Kidney epithelial cell (primary cell): ENCODE data around the gene ZNF697. TPM values are rescaled to one million over a fixed set of nuclear protein-coding genes. Genes with fewer than 3 reads are reported as not detected.

Experiments
- DNase-seq: peaks from one replicate; pipeline ENCODE4 v3.0.0-alpha.2; 2010; ENCODE audit warnings: low read depth
- H3K27me3 ChIP-seq: 2 replicates; pipeline ENCODE4 v1.6.0; 2011; ENCODE audit warnings: low read length; ENCODE audit not compliant: control insufficient read depth, insufficient read depth
- H3K36me3 ChIP-seq: 2 replicates; pipeline ENCODE4 v1.5.1; 2011; ENCODE audit warnings: low read length; ENCODE audit not compliant: control insufficient read depth, insufficient read depth
- H3K4me3 ChIP-seq: 2 replicates; pipeline ENCODE4 v1.5.1; 2011; ENCODE audit warnings: low read depth, mild to moderate bottlenecking, control low read depth, low read length
- CTCF ChIP-seq: IDR thresholded peaks from 2 replicates; pipeline ENCODE4 v1.5.1; 2011; ENCODE audit warnings: mild to moderate bottlenecking, moderate library complexity, low read length, control low read depth, inconsistent platforms; ENCODE audit not compliant: insufficient read depth, poor library complexity, severe bottlenecking
- total RNA-seq: library from RNA; depleted of rRNA; stranded (reverse); fragments of >200 nt; gene quantifications from 2 replicates; pipeline ENCODE4 v1.2.3, GENCODE V29; 2015

ZNF697 gene
- total RNA-seq, 1 donor from 2014 or later: 22.4 TPM

GRCh38 chr1:119632841-119633240 lies 15.2 kb downstream of the ZNF697 start:
- no peak overlapping the region for H3K4me3 ChIP-seq
- no peaks in the 10 kb centered on the region for H3K27me3 ChIP-seq
- DNase-seq: no peak
- no peak for TF ChIP-seq CTCF
- H3K36me3 ChIP-seq: no peaks in the 10 kb centered on the region

GRCh38 chr1:119632103-119632490 lies 16.0 kb downstream of the ZNF697 start:
- no peaks in the 10 kb centered on the region for H3K27me3 ChIP-seq
- no peak overlapping the region for H3K4me3 ChIP-seq
- H3K36me3 ChIP-seq: no peaks in the 10 kb centered on the region
- no peak for TF ChIP-seq CTCF
- no peak for DNase-seq

GRCh38 chr1:119631433-119632102 lies 16.5 kb downstream of the ZNF697 start:
- no peaks in the 10 kb centered on the region for H3K27me3 ChIP-seq
- no peaks in the 10 kb centered on the region for H3K36me3 ChIP-seq
- H3K4me3 ChIP-seq: peak overlapping the region; percentile 25
- DNase-seq: peak; percentile 80
- TF ChIP-seq CTCF: no peak

- no peak for TF ChIP-seq CTCF
These were observed 17.0 kb downstream of the ZNF697 start for GRCh38 chr1:119631086-119631432.

GRCh38 chr1:119626841-119627240 lies 21.2 kb downstream of the ZNF697 start:
- DNase-seq: no peak
- TF ChIP-seq CTCF: no peak
- no peaks in the 10 kb centered on the region for H3K27me3 ChIP-seq
- H3K4me3 ChIP-seq: no peak overlapping the region
- H3K36me3 ChIP-seq: peaks cover 2% of the 10 kb centered on the region

More at GRCh38 chr1:119631086-119631432, 17.0 kb downstream of the ZNF697 start:
- no peak for DNase-seq
- Histone ChIP-seq H3K4me3 (peak overlapping the region; percentile 21), H3K27me3 (no peaks in the 10 kb centered on the region), H3K36me3 (no peaks in the 10 kb centered on the region)

- H3K36me3 ChIP-seq: peaks cover 2% of the 10 kb centered on the region
- no peak overlapping the region for H3K4me3 ChIP-seq
- H3K27me3 ChIP-seq: no peaks in the 10 kb centered on the region
- no peak for DNase-seq
- TF ChIP-seq CTCF: no peak
These were observed 22.0 kb downstream of the ZNF697 start for GRCh38 chr1:119626011-119626545.
